HG03439 (cell line): ENCODE measurements around the gene SCNM1.
A peak's percentile ranks its signal among the peaks of the same experiment; 100 is the strongest.

ENCODE experiments used
- ATAC-seq: cut with Tn5 transposase; IDR thresholded peaks from one replicate; pipeline ENCODE4 v1.9.1; 2021; ENCODE audit warnings: mild to moderate bottlenecking, moderate library complexity; ENCODE audit not compliant: unreplicated experiment

Gene SCNM1, protein sequence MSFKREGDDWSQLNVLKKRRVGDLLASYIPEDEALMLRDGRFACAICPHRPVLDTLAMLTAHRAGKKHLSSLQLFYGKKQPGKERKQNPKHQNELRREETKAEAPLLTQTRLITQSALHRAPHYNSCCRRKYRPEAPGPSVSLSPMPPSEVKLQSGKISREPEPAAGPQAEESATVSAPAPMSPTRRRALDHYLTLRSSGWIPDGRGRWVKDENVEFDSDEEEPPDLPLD

DNA sequence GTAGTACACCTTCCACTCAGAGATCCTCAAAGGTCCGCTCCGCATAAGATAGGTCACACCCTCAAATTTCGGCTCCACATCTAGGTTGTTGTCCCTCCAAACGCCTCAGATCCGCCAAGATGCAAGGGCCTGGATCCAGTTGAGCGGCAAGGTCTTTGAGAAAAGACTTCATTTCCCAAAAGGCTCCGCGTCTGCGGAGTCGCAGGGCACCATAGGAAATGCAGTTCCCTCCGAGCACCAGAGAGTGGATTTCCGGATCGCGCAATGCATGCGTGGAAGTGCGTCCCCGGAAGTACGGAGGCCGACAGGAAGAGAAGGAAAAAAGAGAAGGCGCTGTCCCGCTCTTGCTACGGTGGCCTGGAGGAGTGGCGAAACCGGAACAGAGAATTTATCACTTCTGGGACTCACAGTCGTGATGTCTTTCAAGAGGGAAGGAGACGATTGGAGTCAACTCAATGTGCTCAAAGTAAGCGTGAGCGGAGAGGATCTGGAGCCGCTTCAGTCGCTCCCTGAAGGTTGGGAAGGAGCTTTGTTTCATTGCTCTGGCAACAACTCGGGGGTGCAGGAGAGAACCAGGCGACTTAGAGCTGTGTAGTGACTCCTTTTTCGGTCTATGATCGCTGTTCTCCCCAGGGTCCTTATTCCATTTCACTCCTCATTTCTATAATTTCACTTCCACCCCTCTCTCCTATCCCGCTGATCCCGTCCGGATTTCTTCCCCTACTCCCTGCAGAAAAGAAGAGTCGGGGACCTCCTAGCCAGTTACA, at the start of gene SCNM1, which contains the start of gene LYSMD1:
Gene SCNM1, plus strand, starts transcription at position 407 of the 767 bp plus-strand sequence. Its CDS starts 9 bp downstream, at position 416.
Gene LYSMD1, minus strand, starts transcription at position 165 of the 767 bp plus-strand sequence. CDS start 644 bp downstream, outside the sequence.
- ATAC-seq, result peak; percentile 83

DNA sequence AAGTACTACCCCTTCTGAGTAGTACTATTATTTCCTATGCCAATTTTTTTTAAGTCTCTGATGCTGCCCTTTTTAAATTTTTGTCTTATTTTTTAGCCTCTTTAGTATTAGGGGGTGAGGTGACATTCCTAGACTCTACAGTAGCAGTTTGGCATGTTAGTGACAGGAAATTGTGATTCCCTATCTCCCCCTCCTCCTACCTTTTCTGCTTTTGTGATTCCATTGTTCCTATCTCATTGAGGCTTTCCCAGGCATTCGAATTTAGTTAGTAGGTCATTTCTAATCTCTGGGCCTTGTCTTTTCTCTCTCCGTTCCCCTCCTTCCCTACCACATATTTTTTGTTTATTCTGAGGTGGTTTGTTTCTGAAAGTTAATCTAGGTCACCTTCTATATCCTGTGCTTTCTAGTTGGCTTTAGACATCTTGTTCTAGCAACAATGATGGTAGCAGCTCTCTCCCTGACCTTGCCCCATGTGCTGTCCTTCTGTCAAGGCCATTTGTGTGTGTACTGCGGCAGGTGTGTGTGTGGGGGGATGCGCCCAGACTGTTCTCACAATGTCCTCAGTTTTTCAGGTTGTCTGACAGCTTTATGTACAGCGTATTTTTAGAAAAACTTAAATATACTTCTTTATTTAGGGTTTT, 41.1 kb upstream of the SCNM1 start:
- no peak for ATAC-seq

DNA sequence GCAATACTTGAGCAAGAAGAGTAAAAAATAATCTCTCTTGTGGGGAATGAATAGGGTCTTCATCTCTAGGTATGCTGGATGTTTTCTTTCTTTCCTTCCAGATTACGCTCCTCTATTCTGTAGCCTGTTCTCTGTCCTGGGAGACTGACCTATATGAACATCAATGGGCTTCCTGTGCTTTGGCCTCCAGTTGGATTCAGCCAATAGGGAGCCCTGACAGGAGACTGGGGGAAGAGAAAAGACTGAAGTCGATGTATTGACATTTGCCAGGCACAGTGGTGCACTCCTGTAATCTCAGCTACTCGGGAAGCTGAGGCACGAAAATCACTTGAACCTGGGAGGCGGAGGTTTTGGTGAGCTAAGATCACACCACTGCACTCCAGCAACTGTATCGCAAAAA, 37.1 kb upstream of the SCNM1 start:
- ATAC-seq, result no peak

DNA sequence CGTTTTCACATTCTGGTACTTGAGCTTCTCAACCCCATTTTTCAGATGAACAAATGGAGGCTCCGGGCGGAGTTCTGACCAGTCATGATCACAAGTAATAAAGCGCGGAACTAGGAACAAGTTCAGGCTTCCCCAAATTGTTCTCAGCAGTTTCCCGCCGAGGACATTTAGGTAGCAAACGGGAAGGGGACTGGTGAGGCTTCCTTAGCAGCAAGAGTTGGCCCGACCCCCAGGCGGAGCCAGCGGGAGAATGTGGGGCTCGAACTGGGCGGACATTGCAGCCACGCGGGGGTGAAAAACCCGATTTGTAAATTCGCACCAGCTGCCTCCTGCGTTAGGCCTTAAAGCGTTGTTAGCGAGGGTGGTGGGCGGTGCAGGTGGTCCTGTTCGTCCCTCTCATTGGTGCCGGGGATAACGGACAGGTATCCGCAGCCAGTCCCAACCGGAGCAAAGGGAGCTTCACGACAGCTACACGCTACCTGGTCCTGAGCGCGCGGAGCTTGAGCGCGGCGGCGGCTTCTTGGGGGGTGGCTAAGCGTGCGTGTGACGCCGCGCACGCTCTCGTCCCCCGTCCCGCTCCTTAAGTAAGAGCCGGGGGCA, 34.9 kb upstream of the SCNM1 start:
- peak; percentile 56 for ATAC-seq

DNA sequence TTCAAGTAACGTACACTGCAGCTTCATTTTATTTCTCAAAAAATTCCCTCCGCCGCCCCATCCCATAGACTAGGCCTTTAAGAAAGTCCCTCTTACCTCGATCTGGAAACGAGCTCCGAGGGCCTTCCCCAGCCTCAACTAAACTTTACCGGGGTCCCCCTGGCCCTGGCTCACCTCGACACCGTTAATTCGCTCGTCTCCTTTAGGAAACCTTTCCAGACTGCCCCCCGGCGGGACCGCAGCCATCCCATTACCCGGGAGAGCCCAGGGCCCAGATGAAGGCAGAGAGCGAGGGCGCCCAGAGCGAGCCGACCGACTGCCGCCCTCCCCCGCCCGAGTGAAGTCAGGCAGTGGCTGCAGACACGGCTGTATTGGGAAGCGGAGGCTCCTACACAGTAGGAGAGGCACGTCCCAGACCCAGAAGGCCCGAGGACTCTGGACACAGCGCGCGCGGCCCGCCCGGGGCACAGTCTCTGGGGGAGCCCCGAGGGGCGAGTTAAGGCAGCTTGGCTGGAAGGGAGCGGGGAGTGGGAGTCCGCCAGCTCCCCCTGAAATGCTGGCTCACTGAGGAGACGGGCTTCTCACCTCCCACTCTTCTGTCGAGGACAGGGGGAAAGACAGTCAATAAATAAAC, 34.1 kb upstream of the SCNM1 start:
- ATAC-seq, result no peak

DNA sequence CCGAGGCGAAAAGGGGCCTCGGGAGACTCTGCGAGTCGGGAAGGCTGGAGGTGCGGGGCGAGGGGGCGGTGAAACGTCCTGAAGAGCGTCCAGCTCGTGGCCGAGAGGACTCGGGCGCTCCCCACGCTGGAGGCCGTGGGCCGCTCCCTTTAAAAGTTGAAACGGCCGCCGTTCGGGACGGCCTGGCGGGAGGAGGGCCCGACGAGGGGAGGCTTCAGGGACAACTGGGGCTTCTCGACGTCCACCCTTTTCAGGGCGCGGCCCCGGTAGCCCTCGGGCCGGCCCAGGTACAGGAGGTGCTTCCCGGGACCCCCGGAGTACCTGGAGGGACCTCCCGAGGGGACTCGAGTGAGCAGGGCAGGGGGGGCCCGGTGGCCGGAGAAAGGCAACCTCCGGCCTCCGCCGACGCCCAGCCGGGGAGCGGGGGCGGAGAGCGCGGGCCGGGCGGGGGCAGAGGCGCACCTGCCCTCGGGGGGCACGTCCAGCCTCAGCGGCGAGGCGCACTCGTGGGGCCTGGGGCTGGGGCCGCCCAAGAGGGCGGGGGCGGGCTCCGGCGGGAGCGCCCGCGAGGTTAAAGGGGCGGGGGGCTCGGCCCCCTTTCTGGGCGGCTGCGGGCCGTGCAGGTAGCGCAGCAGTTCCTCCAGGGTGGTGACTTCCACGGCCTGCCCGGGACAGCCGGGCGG, 33.5 kb upstream of the SCNM1 start:
- ATAC-seq, result no peak

DNA sequence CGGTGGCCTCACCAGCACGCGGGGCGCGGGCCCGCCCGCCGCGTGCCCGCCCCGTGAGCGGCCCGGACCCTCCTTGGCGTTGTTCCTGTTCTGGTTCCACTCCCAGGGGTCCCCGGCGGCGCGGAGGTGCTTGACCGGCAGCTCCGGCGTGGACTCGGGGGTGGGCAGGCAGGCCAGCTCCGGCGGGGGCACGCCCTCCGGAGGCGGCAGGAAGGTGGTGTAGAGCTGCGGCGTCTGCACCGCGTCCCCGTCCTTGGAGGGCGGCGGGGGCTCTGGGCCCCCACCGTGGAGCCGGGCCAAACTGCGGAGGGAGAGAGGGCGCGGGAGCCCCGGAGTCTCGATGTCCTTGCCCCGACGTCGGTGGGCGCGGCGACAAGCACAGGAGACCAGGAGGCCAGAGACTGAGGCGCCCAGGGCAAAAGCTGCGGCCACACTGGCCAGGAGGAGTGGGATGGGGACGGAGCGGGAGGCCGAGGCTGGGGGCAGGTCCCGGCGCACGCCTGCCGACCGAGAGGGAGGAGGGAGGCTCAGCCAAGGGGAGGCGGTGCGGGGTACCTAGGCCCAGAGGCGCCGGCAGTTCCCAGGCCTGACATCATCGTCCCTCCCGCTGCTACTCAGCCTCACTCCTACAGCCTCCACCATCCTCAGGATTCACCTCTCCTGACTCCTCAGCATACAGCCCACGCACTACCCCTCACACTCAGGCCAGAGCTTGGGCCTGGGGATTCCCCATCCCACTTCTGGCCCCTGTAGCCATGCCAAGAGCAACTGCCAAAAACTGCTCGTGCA, 32.7 kb upstream of the SCNM1 start:
- ATAC-seq, result no peak

DNA sequence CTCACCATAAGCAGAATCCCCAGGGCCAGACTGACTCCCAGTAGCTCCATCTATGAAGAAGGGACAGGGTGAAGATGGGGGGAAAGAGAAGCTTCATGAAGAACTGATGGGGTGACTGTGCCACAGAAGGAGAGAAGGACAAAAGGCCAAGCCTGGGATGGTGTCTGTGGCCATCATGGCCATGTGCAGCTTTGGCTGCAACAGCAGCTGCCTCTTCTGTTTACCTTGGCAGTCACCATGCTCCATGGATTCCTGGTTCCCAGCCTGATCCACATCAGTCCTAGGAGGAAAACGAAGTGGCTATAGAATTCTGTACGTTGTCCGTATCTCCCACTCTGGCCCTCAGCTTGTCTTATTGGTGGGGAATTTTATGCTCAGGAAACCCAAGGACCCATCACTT, 31.5 kb upstream of the SCNM1 start:
- ATAC-seq, result no peak

DNA sequence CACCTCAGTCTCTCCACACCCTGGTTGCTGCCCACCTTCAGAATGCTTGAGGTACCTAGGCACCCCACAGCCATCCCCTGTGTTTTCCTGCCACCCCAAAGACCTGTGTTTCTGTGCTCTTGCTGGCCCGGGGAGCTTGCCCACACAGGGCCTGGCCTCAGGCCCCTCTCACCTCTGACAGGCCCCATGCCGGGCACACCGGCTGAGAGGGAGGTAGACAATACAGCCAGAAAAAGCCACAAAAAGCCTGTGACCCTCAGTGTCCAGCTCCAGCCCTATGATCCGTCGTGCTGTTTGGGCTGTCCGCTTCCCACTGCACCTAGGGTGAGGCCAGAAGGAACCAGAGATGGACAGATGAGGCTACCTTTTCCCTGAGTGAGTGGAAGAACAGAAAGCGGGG, 31.0 kb upstream of the SCNM1 start:
- no peak for ATAC-seq

DNA sequence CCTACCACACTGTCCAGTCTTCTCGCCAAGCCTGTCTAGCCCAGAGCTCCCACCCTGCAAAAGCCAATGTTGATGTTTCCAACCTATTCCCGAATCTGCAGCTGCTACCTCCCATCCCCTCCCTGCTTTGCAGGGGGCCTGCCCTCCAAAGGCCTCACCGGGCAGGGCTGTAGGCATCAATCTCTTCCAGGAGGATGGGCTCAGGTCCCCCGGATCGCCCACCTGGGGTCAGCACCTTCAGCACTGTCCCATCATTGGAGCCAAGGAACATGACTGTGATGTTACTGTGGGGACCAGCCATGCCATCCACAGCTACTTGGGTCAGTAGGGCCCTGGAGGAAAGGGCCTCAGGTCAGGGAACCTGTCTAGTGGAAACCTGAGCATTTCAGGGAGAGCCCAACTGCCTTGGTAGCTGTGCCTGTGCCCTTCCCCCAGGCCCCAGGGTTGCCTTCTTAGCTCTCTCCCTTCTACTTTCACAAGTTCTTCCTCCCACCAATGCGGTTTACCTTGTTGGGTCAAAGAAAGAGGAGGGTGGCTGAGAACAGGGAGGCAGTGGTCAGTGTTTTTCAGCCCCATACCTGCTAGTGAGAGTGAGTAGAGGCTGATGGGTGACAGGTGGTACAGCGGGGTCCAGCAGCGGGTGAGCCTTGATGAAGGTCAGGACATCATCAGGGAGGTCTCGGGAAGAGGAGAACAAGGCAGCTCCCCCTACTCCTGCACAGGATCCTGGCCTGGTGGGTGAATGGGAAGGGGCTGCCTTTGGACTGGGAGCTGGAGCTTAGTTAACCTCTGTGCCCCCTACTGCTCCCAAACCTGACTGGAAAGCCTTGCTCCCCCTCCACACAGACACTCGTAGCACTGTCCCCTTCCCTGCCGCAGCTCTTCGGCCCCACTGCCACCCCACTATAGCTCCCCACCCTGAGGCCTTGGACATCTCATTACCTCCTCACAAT, 30.2 kb upstream of the SCNM1 start:
- ATAC-seq, result no peak

DNA sequence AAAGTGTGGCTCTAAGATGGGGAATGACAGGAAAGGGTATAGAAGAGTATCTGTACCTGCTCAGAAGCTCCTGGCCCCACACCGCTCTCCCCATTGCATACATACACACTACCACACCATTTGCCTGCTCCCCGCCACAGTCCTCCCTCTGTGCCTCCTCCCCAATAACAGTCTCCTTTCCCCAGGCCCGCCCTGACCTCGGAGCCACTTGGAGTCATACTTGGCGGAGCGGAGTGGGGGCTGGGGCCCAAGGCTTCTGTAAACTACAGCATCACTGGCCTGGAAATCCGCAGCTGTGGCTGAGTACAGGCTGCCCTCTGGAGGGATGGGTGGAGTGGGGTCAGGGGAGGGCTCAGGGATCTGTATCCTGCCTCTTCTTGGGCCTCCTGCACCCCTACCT, 28.2 kb upstream of the SCNM1 start:
- no peak for ATAC-seq

DNA sequence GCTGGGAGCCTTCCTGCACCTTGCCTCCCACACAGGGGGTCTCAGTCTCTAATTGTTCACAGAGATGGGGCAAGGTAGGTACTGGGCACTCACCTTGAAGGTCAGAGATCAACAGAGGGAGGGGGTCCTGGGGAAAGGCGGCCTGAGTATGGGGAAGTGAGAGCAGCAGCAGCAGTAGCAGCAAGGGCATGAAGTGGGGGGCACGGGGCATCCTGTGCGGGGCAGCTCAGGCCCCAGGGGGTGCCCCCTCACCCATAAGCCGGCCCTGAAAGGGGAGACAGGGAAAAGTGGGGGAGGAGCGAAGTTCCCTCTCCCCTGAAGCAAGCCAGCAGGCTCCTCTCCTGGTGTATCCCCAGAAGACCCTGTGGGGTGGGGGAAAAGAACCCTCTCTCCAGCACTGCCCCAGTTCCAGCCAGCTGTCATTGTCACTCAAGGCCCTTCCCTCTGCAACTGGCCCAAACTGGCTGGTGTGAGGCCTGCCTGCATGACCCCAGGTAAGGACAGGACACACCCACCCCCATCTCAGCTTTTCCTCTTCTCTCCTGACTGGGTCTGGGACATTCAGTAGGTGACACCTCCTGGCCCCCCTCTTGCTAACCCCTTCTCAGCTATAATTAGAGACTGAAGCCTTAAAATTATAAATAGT, 23.4 kb upstream of the SCNM1 start:
- no peak for ATAC-seq

DNA sequence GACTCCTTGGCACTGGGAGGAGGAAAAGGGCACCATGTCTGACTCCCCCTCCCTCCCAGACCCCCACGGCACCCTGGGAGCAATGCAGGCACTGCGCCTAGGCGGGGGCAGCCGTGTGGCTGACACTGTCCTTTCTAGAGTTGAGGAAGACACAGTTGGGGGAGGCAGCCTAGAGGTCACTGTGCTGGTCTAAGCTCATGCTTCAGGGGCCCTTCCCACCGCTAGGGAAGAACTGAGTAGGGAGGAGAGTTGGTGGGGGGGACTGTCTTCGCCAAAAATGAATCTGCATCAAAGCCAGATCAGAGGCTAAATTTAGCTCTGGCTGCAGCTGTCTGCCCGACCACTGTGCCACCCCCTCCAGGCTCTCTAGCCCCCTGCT, 22.9 kb upstream of the SCNM1 start:
- no peak for ATAC-seq

DNA sequence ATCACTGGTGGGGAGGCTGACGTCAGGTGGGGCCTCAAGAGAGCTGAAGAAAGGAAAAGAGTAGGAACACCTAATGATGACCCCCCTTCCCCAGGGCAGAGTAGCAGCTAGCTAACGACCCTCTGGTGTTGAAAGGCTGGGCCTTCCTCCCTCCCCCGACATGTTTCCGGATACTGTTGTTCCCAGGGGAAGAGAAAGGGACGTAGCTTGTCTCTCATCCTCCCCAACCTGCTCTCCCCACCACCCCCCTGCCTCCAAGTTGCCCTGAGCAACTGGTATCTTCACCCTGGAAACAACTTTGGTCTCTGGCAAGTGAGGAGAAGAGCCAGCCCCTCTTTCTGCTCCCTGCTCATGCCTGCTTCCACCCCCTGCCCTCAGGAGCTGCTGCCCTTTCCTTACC, 22.0 kb upstream of the SCNM1 start:
- ATAC-seq, result no peak

DNA sequence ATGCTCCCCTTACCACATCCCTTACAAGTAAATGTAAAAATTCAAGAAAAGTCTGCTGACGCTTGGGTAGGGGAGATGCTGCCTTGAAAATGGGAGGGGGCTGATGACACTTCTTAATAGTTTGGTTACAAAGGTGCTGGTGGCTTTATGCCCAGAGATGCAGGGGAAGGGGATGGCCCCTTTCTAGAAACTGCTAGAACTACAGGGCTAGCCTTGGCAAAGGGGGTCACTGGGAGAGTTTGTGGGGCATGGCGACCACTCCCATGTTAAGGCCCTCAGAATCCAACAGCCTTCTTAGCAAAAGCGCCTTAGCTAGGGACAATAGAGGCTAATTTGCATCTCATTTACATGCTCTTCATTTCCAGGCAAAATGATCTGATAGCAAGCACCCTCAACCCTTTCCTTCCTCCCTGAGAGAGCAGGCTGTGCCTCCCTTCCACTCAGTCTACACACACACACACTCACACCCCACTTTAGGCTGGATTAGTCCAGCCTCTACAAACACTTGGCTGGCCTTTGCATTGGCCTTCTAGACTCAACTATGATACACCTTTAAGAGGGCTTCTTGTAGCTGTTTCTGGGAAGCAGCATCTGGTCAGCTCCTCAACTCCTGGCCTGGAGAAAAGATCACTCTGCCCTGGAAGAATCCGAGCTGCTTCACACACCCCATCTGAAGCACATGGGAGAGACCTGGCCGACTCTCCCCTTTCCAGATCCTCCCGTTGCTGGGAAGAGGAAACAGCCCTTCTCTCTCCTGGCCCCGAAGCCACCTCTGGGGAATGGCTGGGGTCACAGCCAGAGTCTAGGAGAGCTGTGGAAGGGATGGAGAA, 21.3 kb upstream of the SCNM1 start:
- no peak for ATAC-seq

DNA sequence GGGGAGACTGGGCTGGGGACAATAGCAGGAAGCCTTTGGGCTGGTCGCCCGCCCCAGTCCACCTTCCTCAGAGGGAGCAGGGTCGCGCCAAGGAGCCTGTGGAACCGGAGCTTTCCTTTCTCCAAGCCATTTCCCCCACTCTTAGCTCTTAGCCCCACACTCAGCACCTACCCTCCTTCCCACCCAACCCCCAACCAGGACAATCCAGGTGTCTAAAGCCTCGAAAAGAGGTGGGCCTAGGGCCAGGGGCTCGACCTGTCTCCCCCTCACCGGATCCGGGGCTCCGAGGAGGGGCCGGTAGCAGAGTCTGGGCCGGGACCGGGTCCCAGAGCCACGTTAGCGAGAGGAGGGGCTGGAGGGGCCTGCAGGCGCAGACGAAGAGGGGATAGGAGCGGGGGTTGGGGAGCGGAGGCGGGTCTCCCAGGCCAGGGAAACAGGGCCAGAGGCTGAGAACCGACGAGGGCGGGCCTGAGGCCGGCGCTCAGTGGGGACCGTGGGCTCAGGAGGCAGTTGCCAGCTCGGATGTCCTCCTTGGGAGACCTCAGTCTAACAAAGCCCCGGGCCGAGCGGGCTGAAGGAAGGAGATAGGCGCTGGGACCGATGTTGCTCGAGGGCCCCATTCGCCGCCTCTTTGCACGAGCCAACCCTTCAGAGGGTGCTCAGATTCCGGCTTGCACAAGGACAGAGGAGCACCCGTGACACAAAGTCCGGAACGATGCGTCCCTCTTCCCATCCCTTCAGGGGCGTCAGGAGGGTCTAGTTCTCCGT, 20.5 kb upstream of the SCNM1 start:
- ATAC-seq, result no peak

DNA sequence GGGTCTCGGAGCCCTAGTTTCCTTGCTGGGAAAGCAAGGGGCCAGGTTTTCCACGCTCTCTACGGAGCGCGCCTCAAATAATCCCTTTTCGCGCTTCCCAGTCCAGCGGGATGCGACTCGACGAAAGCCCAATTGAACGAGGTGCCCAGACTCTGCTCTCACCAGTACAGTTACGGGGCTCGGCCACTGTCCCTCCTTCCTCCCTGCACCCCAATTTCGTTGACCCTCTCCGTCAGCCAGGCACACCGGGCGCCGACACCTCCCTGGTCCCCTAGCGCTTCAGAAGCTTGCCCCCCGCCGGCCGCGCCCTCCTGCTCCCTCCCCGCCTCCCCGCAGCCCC, 19.9 kb upstream of the SCNM1 start:
- ATAC-seq, result no peak
